ENCODE results near the gene CD164. TPM values are rescaled to one million over a fixed set of nuclear protein-coding genes. Genes with fewer than 3 reads are reported as not detected.

The CD164 gene
- total RNA-seq (2022) = 224 and 228 TPM in 2 replicates
- Bru-seq, nascent RNA = percentile 98 among the genes with signal in this experiment
- percentile 99 among the genes with signal in this experiment for BruChase-seq, experiment 1, labeled RNA remaining after a 2-hour chase
- BruChase-seq, experiment 2, labeled RNA remaining after a 6-hour chase = percentile 99 among the genes with signal in this experiment
- long read RNA-seq, full-length matches to known transcripts = 587 of 613 reads
- long read RNA-seq, partial matches to known transcripts = 2 of 613 reads
- long read RNA-seq, other reads (novel, unspliced or antisense) = 24 of 613 reads

DNA sequence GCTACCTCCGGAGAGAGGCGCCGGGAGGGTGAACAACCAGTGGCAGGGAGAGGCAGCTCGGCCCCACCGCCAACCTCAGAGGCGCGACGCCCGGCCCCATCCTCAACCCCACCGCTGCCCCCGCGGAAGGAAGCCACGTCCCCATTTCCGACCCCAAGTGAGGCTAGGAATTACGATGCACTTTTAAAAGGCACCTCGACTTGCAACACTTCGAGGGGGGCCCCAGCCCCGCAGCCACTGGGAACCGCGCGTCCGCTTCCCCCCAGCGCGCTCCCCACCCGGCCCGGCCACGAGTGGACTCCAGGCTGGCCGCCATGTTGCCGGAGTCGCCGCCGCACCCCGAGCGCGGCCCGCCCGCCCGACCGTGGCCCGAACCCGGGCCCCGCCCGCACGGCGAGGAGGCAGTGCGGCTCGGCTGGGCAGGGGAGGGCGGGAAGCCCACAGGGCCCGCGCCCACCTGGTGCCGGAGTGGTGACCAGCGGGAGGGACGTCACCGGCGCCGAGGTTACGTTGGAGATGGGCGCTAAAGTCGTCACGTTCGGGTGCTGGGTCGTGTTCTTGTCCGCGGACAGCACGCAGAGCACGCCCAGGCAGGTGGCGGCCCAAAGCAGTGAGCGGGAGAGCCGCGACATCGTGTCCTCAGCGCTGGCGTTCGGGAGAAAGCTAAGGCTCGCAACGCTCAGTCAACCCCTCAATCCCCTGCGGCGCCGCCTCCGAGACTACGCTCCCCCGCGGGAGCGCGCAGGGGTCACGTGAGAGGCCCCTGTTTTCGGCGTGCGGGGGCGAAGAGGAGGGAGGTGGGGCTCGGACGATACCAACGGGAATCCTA is at the start of gene CD164:
TSS of gene CD164 (minus strand) at position 721 of the 829 bp plus-strand sequence. CDS start at position 632, 89 bp downstream.
- peaks cover 42% of the 10 kb centered on the region for H3K36me3 Mint-ChIP-seq (ENCODE audit: insufficient read depth, unreplicated experiment)
- intact Hi-C loops (cut with micrococcal nuclease; ENCODE audit: unreplicated experiment) = loop anchor here (2.0 to 5.0 kb wide), 3 partner anchors 59 to 131 kb away; partner anchors contain the start of genes PPIL6 and SMPD2
- peak within 1 kb of the TSS; percentile 99 for H3K27ac Mint-ChIP-seq (ENCODE audit: unreplicated experiment)
- no TSS peak for BruUV-seq (replicated peaks)
- Histone ChIP-seq H3K9me3 (no peaks in the 10 kb centered on the region), H3K36me3 (ENCODE audit: control insufficient read depth, insufficient read depth, low read length) (no peaks in the 10 kb centered on the region; the same call in 1 of the 2 replicates), H3K4me3 (ENCODE audit: low read depth, low read length) (peak within 1 kb of the TSS; percentile 92), H3K27me3 (replicated peaks; ENCODE audit: control insufficient read depth, insufficient read depth, low read length) (no peaks in the 10 kb centered on the region), H3K4me1 (peaks cover 22% of the 10 kb centered on the region)
- no peaks in the 10 kb centered on the region for H3K27me3 Mint-ChIP-seq (ENCODE audit: insufficient read depth, unreplicated experiment)
- H3K4me1 Mint-ChIP-seq (ENCODE audit: low read depth, unreplicated experiment) = peaks cover 27% of the 10 kb centered on the region
- ChIA-PET CTCF (interaction anchor here (3.3 to 4.1 kb wide), 2 partner anchors 194 to 287 kb away, joined by 13 to 26 read pairs; partner anchors contain the start of genes CEP57L1 and SESN1), POLR2A (interaction anchor here (0.6 to 1.0 kb wide), 5 partner anchors 10 to 392 kb away, joined by 3 to 5 read pairs (median 5); partner anchors contain the start of genes CEP57L1 and SESN1)
- no peak for TF ChIP-seq CTCF (IDR thresholded peaks at IDR 0.05; ENCODE audit: insufficient read depth in 1 of 2, low read depth in 1 of 2, low read length in 1 of 2, severe bottlenecking in 1 of 2, unreplicated experiment in 1 of 2)
- H3K9me3 Mint-ChIP-seq (ENCODE audit: unreplicated experiment) = no peaks in the 10 kb centered on the region
- DNase-seq = peak; percentile 93 to 95
- H3K4me3 Mint-ChIP-seq (ENCODE audit: unreplicated experiment) = peak within 1 kb of the TSS; percentile 97

- Mint-ChIP-seq H3K9me3 (ENCODE audit: unreplicated experiment) (no peaks in the 10 kb centered on the region), H3K27me3 (ENCODE audit: insufficient read depth, unreplicated experiment) (no peaks in the 10 kb centered on the region), H3K4me3 (ENCODE audit: unreplicated experiment) (no peak overlapping the region), H3K36me3 (ENCODE audit: insufficient read depth, unreplicated experiment) (peaks cover 5% of the 10 kb centered on the region), H3K4me1 (ENCODE audit: low read depth, unreplicated experiment) (peaks cover 5% of the 10 kb centered on the region), H3K27ac (ENCODE audit: unreplicated experiment) (no peak overlapping the region)
- Histone ChIP-seq H3K36me3 (ENCODE audit: control insufficient read depth, insufficient read depth, low read length) (no peaks in the 10 kb centered on the region), H3K9me3 (no peaks in the 10 kb centered on the region), H3K4me3 (ENCODE audit: low read depth, low read length) (no peak overlapping the region), H3K4me1 (peaks cover under 1% of the 10 kb centered on the region; the same call in 1 of the 2 replicates), H3K27me3 (replicated peaks; ENCODE audit: control insufficient read depth, insufficient read depth, low read length) (no peaks in the 10 kb centered on the region)
- no peak for TF ChIP-seq CTCF (IDR thresholded peaks at IDR 0.05; ENCODE audit: insufficient read depth in 1 of 2, low read depth in 1 of 2, low read length in 1 of 2, severe bottlenecking in 1 of 2, unreplicated experiment in 1 of 2)
- ChIA-PET CTCF (no interaction called here), POLR2A (no interaction called here)
- no peak for DNase-seq
- BruUV-seq (replicated peaks) = no TSS peak
- intact Hi-C loops (cut with micrococcal nuclease; ENCODE audit: unreplicated experiment) = no loop called here
Observed at GRCh38 chr6:109429496-109429895, 47.2 kb upstream of the CD164 start.

GRCh38 chr6:109428889-109429477 is 46.7 kb upstream of the CD164 start:
- Histone ChIP-seq H3K27me3 (replicated peaks; ENCODE audit: control insufficient read depth, insufficient read depth, low read length) (no peaks in the 10 kb centered on the region), H3K36me3 (ENCODE audit: control insufficient read depth, insufficient read depth, low read length) (no peaks in the 10 kb centered on the region), H3K4me3 (ENCODE audit: low read depth, low read length) (no peak overlapping the region), H3K9me3 (no peaks in the 10 kb centered on the region), H3K4me1 (peaks cover 5% of the 10 kb centered on the region; the same call in 1 of the 2 replicates)
- TF ChIP-seq CTCF (IDR thresholded peaks at IDR 0.05; ENCODE audit: insufficient read depth in 1 of 2, low read depth in 1 of 2, low read length in 1 of 2, severe bottlenecking in 1 of 2, unreplicated experiment in 1 of 2) = no peak
- H3K9me3 Mint-ChIP-seq (ENCODE audit: unreplicated experiment) = no peaks in the 10 kb centered on the region
- H3K4me3 Mint-ChIP-seq (ENCODE audit: unreplicated experiment) = no peak overlapping the region
- BruUV-seq (replicated peaks) = no TSS peak
- peaks cover 10% of the 10 kb centered on the region for H3K4me1 Mint-ChIP-seq (ENCODE audit: low read depth, unreplicated experiment)
- intact Hi-C loops (cut with micrococcal nuclease; ENCODE audit: unreplicated experiment) = no loop called here
- no peak for DNase-seq
- no peaks in the 10 kb centered on the region for H3K27me3 Mint-ChIP-seq (ENCODE audit: insufficient read depth, unreplicated experiment)
- CTCF ChIA-PET = no interaction called here
- H3K27ac Mint-ChIP-seq (ENCODE audit: unreplicated experiment) = no peak overlapping the region
- H3K36me3 Mint-ChIP-seq (ENCODE audit: insufficient read depth, unreplicated experiment) = peaks cover 5% of the 10 kb centered on the region
- POLR2A ChIA-PET = no interaction called here
